ENCODE results near the gene FIS1.
"Not testable (repeated sequence)": the region's sequence is repeated elsewhere in the genome, so short reads cannot be mapped to it uniquely, and the experiment has no call there.

The FIS1 gene

DNA sequence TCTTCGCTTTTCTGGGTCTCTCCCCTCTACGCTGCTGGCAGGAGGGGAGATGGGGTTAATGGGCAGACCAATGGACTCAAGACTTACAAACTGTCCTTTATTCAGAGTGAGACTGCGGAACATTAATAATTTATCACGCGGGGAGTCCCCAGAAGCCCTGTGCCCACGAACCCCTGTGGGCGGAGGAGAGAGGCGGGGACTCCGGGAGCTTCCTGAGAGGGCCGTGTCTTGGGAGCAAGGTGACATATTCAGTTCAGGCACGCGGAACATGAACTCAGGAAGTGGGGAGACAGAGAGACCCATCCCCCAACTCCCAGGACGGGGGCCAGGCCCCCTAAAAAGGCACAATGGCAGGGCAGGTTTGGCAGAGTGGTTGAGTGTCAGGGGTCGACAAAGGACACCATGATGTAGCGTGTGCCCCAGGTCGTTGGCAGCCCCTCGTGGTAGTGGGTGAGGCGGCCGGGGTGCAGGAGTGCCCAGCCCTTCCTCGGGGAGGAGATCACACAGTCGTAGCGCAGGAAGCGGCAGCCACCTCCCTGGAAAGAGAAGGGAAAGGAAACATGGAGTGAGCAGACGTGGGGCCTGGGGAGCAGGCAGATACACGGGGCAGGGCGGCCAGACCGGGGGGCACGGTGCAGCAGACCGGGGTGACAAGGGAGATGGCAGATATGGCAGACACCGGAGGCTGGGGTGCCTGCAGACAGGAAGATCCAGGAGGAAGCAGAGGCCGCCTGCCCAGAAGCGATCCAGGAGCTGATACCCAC, 38.8 kb downstream of the FIS1 start:
- DNase-seq (ENCODE audit: low read depth in 1 of 2, low spot score in 1 of 2), result no peak

DNA sequence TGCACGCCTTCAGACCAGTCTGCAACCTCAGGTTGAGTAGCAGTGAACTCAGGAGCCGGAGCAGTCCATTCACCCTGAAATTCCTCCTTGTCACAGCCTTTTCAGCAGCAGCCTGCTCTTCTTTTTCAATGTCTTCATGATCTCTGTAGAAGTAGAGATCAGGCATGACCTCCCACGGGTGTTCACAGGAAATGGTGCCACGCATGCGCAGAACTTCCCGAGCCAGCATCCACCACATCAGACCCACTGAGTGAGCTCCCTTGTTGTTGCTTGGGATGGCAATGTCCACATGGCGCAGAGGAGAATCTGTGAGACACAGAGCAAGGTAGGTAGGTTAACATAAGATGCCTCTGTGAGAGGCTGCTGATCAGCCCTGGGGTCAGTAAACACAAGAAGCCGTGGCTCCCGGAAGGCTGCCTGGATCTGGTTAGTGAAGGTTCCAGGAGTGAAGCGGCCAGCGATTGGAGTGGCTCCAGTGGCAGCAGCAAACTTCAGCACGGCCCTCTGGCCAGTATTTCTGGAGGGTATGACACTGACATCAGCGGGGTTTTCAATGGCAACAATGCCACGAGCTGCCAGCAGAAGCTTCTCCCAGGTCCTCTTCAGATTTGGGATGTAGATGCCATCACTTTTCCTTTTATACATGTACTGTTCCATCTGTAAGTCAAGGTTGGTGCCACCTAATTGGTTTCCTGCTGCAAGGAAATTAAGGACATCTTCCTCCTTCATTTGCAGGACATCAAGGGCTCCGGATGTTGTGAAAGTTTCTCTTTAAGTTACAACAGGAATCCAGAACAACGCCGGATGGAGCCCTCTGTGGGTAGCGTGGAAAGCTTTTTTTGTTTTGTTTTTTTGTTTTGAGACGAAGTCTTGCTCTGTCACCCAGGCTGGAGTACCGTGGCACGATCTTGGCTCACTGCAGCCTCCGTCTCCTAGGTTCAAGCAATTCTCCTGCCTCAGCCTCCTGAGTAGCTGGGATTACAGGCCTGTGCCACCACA, 40.8 kb downstream of the FIS1 start:
- not testable (repeated sequence) for DNase-seq (ENCODE audit: low read depth in 1 of 2, low spot score in 1 of 2)

DNA sequence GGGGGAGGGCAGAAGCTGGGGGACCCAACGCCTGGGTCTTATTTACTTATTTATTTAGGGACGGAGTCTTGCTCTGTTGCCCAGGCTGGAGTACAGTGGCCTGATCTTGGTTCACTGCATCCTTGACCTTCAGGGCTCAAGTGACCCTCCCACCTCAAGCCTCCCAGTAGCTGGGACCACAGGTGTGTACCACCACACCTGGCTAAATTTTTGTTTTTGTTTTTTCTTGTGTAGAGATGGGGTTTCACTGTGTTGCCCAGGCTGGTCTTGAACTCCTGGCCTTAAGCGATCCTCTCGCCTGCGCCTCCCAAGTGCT, 42.3 kb downstream of the FIS1 start:
- no peak for DNase-seq (ENCODE audit: low read depth in 1 of 2, low spot score in 1 of 2)

DNA sequence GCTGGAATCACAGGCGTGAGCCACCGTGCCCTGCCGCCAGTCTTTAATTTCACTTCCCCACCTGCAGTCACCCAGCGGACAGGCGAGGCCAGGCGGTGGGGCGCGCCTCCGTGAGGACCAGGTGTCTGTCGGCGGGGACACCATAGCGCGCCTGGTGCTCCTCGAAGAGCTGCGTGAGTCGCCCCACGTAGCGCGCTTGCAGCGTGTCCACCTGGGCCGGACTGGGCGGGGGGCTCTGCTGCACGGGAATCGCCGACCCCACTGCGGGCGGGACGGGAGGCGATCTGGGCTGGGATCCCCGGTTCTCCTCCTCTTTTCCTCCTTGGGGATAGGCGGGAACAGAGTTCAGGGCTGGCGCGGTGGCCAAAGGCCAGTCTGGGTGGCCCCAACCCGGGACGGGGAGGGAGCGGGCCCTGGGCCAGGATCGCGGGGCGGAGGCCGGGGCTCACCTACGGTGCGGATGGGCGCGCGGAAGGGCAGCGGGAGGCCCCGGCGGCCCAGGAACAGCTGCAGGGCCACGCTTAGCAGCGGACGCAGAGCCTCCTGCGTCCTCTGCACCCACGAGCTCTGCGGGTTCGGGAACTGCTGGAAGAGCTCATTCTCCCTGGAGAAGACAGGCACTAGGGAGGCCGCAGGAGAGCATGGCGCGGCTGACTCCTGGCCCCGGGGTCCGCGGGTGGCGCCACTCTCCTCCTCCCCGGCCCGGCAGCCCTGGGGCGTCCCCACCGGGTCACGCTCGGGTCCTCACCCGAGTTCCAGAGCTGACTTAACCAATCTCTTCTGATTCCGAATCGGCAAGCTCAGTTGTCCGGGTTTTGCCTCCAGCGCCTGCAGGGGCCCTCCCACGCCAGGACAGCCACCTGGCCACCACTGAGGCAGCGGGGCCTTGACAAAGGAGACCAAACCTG, 42.9 kb downstream of the FIS1 start:
- no peak for DNase-seq (ENCODE audit: low read depth in 1 of 2, low spot score in 1 of 2)

DNA sequence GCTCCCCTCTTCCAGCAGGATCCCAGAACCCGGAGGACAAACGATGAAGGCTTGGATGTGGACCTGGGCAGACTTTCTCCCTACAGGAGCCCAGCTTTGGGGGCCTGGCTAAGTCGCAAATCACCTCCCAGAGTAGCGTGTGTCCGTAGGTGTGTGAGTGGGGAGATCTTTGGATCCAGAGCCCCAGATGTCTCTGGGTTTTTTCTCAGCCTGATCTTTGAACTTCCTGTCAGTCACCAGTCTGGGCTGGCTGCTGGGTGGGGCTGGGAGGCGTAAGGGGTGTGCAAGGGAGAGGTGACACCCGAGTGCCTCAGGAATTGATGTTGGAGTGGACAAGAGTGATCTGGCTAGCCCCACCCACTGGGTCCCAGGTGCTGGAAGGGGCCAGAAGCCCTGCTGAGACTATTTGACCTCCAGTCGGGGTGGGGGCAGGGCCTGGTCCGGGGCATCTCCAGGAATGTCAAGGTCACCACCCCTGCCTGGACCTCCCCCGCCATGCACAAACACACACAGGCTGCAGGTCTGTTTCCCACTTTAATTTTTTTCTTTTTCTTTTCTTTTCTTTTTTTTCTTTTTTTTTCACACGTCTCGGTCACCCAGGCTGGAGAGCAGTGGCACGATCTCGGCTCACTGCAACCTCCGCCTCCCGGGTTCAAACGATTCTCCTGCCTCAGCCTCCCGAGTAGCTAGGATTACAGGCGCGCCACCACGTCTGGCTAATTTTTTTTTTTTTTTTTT, 43.9 kb downstream of the FIS1 start, which contains the start of gene MOGAT3:
TSS of gene MOGAT3 (minus strand) at position 175 of the 738 bp plus-strand sequence. CDS start 182 bp downstream, outside the sequence.
- no peak for DNase-seq (ENCODE audit: low read depth in 1 of 2, low spot score in 1 of 2)

DNA sequence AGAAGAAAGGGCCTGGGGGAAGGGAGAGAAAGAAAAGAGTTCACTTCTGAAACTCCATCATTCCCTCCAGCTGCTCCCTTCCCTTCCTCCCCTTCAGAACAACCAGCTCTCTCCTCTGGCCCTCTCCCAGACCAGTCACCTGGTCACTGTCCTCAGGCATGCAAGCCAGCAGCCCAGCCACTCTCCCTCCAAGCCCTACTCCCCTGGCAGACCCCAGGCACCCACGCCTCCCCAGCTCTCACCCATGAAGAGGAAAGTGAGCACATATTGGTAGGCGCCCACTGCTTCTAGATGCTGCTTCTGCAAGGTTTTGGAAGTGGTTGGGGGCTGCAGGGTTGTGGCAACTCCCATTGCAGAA, 44.4 kb downstream of the FIS1 start:
- no peak for DNase-seq (ENCODE audit: low read depth in 1 of 2, low spot score in 1 of 2)

DNA sequence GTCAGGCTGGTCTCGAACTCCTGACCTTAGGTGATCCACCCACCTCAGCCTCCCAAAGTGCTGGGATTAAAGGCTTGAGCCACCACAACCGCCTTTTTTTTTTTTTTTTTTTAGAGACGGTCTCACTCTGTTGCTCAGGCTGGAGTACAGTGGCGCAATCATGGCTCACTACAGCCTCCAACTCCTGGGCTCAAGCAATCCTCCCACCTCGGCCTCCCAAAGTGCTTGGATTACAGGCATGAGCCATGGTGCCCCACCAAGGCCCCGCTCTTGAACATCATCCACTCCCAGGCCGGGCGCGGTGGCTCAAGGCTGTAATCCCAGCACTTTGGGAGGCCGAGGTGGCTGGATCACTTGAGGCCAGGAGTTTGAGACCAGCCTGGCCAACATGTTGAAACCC, 45.4 kb downstream of the FIS1 start:
- not testable (repeated sequence) for DNase-seq (ENCODE audit: low read depth in 1 of 2, low spot score in 1 of 2)

DNA sequence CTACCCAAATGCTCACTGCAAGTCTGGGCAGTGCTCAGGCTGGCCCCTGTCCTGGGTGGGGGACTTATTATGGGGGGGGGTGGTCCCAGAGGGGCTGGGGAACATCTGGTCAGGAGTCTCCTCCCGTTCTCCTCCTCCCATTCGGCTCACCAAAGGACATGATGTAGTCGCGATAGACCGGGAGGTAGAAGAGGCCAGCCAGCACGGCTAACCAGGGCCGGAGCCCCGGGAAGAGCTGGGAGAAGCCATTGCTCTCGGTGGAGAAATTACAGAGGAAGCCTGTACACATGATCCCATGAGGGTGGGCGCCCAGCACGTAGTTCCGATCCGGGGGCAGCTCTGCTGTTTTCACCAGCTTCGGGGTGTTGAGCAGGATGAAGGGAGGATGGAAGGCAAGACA, 46.4 kb downstream of the FIS1 start:
- DNase-seq (ENCODE audit: low read depth in 1 of 2, low spot score in 1 of 2), result no peak

DNA sequence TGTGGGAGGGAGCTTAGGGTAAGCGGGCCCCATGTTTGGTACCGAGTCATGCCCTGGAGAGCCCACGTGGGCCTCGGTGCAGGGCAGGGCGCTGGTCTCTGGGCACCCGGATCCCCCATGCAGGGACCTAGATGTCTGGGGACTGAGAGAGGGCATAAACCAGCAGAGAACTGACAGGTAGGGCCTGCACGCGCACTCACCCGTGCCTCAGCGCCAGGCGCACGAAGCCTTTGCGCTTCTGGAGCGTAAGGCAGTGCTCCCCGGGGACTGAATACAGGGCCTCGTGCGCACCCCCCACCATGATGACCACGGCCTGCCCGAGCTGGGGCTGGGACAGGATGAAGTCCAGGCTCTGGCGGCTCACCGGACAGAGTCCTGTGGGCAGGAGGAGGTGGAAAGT, 46.9 kb downstream of the FIS1 start:
- DNase-seq (ENCODE audit: low read depth in 1 of 2, low spot score in 1 of 2), result no peak

DNA sequence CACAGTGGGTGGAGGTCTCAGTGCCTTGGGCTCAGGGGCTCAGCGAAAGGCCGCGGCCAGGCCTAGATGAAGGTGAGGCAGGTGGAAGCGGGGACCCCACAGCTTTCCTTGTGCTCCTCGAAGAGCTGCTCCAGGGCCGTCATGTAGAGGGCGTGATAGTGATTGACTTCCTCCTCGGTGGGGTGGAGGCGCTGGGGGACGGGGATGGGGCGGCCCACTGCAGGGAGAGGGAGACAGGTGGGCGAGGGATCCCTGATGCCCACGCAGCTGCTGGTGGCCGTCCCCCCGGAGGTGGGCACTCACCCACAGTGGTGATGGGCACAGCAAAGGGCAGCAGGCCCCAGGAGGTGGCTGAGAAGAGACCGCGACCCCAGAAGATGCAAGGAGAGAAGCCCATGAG, 49.0 kb downstream of the FIS1 start:
- DNase-seq (ENCODE audit: low read depth in 1 of 2, low spot score in 1 of 2), result no peak

Data from activated CD4-positive, alpha-beta T cell treated with anti-CD3 and anti-CD28 coated beads, Interleukin-2, amount 50 U/mL, for 24 hours (primary cell).